ENCODE measurements around the gene FMN1.

DNA sequence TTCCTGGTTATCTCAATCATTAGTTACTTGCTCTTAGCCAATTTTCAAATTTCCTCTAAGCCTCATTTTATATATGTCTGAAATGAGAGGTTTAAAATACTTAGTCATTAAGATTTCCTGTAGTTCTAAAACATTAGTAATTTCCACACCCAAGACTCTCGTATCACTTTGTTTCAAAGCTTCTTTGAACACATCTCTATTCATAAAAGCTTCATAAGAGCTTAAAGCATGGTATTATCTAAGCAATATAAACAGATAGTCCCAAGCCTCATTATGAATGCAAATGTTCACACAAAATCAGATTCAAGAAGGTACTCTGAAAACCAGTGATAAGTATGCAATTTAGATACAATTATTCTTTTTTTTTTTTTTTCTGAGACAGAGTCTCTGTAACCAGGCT is 217.0 kb downstream of the FMN1 start:
- TF ChIP-seq EZH2 (IDR thresholded peaks at IDR 0.05), result no peak
- no peak for TF ChIP-seq POLR2AphosphoS5 (IDR thresholded peaks at IDR 0.05; ENCODE audit: borderline replicate concordance, low read depth, low read length)

All from SK-N-MC (cell line).